GM21576 (cell line): ENCODE results near the gene MAP4K3.

Experiments used
- ATAC-seq: cut with Tn5 transposase; IDR thresholded peaks from one replicate; pipeline ENCODE4 v1.9.1; 2021; ENCODE audit warnings: mild to moderate bottlenecking, moderate library complexity; ENCODE audit not compliant: unreplicated experiment

Gene MAP4K3

DNA sequence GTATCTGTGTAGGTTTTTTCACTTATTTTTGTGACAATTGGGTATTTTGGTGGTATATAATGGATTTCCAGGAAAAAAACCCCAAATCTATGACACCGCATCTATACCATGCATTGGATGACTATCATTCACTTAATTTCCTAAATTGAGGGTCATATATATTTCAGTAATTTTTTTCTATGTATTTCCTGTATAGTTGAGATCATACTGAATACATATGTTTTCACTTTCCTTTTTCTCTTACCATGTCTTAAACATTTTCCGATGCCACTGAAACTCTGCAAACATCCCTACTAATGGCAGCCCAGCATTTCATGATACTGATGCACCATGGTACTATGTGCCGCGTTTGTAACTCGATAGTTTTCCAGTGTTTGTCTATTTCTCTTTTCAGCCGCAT lies 233.7 kb downstream of the MAP4K3 start:
- ATAC-seq = no peak

DNA sequence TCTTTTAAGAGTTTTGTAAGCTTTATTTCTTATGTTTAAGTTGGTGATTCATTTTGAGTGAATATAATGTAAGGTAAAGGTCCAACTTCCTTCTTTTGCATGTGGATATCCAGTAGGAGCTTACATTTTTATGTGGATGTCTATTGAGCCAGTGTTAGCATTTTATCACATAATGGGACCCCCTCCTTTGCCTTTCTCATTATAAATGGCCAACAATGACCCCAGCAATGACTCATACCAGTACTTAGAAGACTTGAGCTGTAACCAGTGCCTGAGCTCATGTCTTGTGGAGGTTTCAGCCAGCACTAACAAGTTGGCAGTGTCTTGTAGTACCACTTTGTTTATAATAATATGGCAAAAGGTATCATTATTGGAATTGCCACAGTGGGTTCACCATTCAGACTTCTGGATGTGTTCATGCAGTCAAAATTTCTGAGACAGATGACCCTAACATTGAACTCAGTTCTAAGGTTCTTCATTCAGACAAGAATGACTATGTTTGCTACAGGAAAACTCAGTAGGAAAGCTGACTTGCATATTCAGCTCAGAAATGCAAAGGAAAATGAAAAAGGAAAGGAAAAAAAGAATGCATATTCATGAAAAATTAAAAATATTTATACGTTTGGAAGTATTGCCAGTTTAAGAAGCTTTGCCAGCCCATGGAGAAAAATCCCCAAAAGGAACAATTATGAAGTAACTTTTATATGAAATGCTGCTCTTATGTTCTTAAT lies 234.3 kb downstream of the MAP4K3 start:
- ATAC-seq = no peak
